ENCODE data around the gene GPR82. TPM values are rescaled to one million over a fixed set of nuclear protein-coding genes. Genes with fewer than 3 reads are reported as not detected.
"Not testable (repeated sequence)": the region's sequence is repeated elsewhere in the genome, so short reads cannot be mapped to it uniquely, and the experiment has no call there.

Gene GPR82
- total RNA-seq, 1 donor from 2014 or later: 0.28 TPM

DNA sequence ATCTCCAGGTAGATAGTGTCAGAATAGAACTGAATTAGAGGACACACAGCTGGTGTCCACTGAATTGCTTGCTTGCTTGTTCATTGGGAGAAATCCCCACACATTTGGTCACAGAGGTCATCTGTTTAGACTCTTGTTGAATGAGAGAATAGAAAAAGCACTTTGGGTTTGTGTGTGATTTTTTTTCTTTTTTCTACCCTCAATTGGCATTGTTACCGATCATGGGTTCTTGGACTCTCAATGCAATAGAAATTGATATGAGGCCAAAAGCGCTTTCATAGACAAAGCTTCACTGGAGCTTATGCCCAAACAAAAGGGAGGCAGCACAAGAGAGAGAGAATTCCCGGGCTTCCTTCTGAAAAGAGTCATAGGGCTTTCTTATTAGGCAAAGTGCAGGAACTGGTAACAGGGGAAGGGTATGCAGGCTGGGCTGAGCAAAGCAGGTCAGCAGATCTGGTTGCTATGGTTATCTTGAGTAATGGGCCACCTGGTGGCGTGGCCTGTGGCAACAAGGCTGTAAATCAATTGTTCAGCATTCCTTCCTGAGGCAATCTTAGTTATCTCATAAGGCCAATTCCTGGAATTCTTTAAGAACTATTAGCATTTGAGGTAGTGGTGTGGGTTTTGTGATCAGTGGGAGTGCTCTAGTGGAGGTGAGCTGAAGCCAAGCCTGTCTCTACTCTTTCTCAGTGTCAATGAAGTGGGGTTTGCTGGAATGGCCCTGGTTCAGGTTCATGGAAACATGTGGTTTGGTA is 5.3 kb upstream of the GPR82 start:
- no peak for ATAC-seq
- DNase-seq (ENCODE audit: low spot score): no peak

DNA sequence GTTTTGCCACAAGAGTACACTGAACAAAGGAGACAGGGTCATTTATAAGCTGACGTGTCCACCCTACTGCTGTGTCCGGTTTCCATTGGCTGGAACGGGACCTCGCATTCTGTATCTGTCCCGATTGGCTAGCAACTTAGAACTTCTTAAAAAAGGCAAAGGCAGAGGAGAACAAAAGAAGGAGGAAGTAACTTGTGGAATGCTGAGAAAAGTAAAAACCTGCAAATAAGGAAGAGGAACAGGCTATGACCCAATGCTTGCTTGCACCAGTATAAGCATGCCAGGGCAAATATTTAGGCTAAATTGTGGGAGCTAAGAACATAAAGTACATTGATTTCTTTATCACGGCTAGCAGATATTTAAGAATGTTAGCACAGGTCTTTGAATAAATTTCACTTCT is 4.4 kb upstream of the GPR82 start:
- not testable (repeated sequence) for ATAC-seq; DNase-seq (ENCODE audit: low spot score)

DNA sequence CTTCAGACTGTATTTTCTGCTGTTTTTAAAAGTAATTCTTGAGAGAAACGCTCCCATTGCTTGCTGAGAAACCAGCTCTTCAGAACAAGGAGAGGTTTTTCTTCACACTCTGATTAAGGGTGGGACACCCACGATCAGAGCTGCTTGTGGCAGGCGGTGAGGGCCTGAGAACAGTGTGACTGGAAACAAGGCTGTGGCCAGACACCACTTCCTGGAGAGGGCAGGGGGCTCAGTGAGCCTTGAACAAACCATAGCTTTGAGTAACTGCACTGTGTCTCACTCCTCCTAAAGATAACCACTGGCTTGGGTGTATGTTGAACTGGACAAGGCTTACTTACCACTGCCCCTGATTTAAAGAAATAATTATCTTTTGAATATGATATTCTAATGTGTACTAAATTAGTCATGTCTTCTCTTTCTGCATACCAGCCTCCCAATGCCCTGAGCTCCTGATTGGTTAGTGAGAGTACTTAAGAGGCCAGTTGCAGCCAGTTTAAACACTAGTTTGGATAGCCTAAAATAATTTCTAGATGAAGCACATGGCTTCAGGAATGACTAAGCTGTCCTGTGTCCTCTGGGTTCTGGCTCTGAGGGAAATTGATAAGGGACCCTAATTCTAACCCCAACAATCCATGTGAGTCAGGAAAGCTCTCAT is 3.7 kb upstream of the GPR82 start:
- no peak for ATAC-seq

DNA sequence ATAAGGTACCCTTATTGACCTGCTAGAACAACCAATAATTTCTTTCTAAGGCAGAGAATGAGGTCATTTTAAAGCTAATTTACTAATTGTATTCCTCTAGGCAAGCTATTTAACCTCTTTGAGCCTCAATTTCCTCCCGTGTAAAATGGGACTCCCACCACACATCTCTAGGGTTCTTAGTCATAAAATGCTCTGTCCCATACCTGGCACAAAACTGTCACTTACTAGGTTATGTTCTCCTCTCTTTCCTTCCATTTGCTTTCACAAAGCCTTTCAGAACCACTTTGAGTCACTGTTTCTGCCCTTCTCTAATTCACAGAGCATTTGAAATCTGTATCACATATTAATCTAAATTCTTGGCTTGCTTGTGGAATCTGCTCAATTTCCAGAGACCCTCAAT is 2.4 kb upstream of the GPR82 start:
- no peak for ATAC-seq
- no peak for DNase-seq (ENCODE audit: low spot score)

More for the DNA sequence above, 3.7 kb upstream of the GPR82 start:
- no peak for DNase-seq (ENCODE audit: low spot score)

DNA sequence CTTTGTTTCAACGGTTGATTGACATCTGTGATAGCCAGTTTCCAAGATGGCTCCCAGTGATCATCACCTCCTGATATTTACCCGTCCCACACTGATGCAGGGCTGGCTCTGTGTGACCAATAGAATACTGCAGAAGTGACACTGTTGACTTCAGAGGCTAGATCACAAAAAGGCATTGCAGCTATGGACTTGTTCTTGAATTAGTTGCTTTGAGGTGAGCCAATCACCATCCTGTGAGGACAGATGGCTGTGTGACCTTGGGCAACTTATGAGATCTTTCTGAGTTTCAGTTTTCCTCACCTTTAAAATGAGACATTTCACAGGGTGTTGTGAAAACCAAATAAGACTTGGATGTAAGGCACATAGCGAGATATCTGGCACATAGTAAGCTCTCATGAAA is 1.8 kb upstream of the GPR82 start:
- no peak for ATAC-seq
- no peak for DNase-seq (ENCODE audit: low spot score)

DNA sequence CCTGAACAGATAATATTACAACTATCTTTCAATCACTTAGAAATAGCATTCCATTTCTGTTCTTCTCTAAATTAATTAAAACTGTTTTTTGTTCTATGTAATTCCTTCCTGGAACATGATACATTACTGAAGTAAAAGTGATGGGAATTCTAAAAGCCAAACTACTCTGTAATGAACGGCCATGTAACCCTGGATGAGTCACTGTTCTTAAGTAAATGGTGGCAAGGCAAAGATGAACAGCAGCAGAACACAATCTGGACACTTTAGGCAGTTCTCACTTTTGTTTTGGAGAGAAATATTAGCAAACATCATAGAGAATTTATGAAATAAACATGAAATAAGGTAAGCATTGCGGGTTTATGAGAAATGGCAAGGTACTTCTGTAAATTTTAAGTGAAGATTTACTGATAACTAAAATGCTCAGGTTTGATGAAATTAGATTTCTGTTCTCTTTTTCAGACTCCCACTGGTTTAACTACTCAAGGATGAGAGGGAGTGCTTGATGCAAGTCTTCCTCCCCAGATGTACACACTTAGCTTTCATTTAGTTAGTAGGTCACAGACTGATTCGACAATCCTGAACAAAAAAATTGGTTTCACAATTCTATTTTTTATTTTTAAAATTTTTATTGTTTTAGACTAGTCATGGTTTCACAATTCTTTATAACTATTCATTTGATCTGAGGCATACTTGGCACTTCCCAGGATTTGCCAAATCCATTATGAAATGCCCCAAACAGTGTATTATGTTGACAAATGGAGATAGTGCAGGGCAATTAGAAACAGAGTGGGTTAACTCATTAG is 964 bp upstream of the GPR82 start:
- DNase-seq (ENCODE audit: low spot score) (no peak), ATAC-seq (peak; percentile 63)

DNA sequence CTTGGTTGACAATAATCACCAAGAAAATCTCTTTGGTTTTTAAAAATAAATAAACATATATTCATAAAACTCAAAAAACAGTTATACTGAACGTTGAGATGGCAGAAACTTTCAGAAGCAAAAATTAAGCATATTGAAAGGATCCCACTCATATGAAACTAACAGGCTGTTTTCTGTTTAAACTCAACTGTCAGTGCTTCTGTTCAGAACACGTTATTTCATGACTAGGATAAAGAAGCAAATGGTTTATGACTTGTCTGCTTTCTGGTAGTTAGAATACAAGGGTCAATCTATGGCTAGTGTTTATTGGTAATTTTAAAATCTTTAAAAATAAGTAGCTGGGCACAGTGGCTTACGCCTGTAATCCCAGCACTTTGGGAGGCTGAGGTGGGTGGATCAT is 4.1 kb downstream of the GPR82 start:
- DNase-seq (ENCODE audit: low spot score): no peak
- no peak for ATAC-seq

DNA sequence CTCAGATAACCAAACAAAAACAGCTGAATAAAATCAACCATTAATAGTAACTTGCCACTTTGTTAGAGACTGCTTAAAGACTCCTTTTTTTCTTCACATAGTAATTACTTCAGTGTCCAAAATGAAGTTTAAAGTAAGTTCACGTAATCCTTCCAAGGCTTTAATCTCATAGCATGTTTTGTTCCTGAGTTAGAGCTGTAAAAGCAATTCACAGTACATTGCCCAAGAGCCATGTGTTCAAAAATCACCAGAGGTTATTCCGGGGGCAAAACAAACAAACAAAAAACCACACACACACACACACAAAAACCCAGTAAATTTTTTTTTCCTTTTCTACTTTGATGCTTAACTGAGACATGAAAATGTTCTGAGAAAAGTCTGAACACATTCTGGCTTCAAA is 6.1 kb downstream of the GPR82 start:
- ATAC-seq: no peak

DNA sequence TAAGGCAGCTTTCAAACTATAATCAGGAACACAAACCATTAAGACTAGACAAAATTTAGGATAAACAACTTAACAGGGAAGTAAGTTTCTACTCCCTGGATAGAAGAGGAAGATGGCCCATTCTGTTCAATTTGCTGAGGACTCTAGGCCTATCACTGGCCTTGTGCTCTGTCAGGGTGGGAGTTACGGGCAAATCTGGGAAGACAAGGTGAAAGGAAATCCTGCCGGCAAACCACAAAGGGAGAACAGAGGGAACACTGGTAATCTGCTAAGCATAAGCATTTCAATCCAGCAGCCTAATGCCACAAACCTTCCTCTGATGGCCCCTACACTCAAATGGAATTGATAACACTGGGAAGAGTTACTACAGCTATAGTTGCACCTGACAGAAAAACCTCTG is 8.3 kb downstream of the GPR82 start:
- no peak for DNase-seq (ENCODE audit: low spot score)
- no peak for ATAC-seq

More for the DNA sequence above, 6.1 kb downstream of the GPR82 start:
- no peak for DNase-seq (ENCODE audit: low spot score)

DNA sequence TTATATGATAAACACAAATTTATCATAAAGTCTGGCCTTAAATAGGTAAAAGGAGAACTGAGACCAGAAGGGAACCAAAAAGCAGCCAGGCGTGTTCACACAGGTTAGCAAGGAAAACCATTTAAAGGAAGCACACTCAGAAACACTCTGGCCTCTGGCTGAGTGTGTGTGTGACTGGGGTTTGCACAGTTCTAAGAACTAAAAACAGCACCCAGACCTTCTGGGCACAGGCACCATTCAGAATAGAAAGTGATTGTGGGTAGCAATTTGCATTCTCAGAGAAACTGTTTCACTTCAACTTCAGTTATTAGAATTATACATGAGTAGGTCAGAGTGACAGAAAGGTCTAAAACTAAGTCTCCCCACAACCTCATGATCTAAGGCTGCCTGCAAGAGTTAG is 10.0 kb downstream of the GPR82 start:
- ATAC-seq (no peak), DNase-seq (ENCODE audit: low spot score) (no peak)

DNA sequence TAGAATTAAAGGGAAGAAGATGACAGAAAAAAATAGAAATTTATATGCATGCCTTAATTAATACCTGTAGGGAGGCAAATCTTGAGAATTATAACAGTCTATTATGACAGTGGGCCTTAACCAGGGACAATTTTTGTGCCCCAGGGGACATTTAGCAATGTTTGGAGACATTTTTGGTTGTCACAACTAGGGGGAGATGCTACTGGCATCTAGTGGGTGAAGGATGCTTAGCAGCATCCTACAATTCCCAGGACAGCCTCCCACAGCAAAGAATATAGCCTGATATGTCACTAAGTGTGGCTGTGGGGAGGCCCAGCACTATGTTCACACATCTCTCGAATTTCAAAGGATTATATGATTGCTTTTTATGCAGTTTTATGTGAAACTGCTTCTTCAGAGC is 10.5 kb downstream of the GPR82 start:
- ATAC-seq (peak; percentile 66), DNase-seq (ENCODE audit: low spot score) (no peak)

DNA sequence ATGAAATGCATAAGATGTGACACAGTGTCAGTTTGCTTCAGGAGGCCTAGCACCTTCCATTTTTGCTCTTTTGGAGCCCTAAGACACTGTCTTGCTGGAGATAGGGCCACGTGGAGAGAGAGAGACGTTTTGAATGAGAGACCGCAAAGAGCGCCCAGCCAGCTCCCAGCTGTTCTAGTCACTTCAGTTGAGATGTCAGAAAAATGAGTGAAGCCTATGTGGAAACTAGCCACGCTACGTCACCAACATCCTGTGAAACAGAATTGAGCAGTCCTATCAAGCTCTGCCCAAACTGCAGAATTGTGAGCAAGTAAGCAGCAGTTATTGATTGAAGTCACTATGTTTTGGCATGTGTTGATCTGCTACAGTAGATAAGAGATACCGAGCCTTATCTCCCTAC is 13.1 kb downstream of the GPR82 start:
- DNase-seq (ENCODE audit: low spot score) (no peak), ATAC-seq (no peak)

DNA sequence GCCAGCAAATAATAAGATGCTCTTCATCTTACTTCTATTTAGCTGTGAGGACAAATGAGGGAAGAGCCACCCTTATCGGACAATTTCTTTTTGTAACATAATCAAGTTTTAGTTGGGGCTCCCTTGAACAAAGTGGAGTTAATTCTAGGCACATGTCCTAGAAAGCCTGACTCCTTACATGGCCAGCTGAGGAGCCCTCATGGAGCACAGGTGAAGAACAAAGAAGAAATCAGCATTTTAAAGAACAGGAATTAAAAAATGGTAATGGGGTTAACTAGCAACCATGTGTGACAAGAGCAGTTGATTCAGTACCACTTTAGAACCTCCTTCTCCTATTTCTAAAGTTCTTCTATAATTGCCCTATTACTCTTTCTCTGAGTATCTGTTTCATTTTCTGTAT is 15.9 kb downstream of the GPR82 start:
- no peak for DNase-seq (ENCODE audit: low spot score)
- ATAC-seq: no peak

DNA sequence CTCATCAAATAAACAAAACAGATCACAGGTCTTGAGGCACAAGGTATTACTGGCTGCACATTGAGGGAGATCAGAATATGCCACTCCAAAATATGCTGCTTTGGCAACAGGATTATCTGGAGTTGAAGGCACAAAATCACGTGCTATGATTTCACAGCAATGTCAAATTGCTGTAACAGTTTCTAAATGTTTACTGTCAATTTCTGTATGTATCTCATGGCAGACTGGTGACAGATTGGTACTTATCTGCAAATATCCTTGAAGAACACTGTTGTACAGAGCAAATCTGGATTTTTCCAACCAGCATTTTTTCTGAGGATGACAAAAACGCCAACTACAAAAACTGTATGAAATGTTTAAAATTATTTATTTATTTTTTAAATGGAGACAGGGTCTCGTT is 26.7 kb downstream of the GPR82 start:
- ATAC-seq: no peak
- DNase-seq (ENCODE audit: low spot score): no peak

DNA sequence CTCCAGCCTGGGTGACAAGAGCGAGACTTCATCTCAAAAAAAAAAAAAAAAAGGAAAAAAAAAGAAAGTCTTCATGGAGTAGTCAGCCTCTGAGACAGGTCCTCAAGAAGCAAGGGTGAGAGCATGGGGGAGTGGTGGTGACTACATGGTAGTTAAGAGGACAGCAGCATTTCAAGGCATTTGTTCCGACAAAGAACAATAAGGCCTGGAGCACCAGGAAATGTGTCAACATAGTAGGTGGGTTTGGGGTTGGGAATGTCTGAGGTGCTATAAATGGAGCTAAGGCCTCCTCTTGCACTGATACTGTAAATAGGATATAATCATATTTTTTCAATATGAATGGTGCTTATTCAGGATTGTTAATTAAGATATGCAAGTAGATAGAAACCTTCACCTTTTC is 34.4 kb downstream of the GPR82 start:
- ATAC-seq: no peak
- no peak for DNase-seq (ENCODE audit: low spot score)

DNA sequence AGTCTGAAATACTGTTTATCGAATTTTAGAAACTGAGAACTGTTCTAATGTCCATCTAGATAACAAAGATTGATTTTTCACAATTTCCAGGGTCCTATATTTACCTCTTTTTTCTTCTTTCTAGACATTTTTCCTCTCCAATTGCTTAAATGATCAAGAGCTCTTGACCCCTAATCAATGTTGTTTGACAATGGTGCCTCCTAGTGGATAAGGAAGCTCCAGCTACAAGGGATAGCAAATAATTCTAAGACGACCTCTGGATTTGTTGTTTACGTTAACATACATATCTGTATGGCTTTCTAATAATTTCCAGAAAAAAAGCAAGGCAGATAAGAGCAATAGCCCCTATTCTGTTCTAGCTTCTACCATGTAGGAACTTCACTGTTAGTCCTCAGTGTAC is 35.8 kb downstream of the GPR82 start:
- DNase-seq (ENCODE audit: low spot score) (no peak), ATAC-seq (peak; percentile 67)

DNA sequence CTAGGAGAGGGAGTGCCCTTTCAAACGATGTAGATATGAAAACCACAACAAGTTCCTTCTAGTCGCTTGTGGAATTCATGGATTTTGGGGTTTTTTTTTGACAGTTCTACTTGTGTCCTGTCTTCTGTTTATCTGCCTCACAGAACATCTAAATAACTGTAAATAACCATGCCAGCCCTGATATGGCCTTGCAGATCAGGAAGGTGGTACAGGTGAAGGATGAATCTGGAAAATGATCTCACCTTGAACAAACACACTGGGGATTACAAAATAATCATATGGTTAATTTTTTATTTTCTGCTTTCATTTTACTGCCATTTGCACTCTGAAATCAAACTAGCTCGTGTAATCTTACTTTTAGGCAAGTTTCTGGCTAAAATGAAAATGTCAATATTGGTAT is 37.2 kb downstream of the GPR82 start:
- DNase-seq (ENCODE audit: low spot score) (no peak), ATAC-seq (peak; percentile 72)

DNA sequence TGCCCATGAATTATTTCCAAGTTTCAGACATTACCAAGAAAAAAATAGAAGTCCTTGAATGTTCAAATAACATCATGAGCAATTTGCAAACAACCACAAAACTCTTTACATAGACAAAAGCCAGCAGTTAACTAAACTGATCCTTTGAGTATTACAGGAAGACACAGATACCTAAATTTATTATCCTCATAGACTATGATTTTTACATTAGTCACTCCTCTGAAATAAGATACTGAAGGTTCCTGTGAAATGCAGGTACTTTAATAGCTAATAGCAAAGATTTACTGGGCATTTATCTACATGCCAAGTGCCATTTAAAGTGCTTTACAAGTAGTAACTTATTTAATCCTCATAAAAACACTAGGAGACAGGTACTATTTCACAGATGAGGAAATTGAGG is 37.7 kb downstream of the GPR82 start:
- DNase-seq (ENCODE audit: low spot score) (no peak), ATAC-seq (no peak)

DNA sequence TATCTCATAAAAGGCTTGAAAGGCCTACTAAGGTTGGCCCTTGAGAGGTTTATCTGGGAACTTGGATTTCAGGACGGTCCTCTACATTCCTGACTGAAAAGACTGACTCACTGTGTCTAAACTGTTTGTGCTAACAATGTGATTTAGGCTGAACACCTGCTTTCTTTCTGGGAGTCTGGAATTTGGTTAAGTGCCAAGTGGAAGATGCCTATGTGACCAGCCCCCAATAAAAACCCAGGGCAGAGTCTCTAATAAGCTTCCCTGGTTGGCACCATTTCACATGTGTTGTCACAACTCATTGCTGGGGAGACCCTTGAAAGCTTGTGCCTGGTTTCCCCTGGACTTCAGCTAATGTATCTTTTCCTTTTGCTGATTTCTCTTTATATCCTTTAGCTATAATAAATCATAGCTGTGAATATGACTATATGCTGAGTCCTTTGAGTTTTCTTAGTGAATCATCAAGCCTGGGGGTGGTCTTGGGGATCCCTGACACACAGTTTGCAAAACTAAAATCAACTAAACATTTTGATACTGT is 55.1 kb downstream of the GPR82 start:
- no peak for ATAC-seq
- no peak for DNase-seq (ENCODE audit: low spot score)
